GM18520 (cell line): Measurements from ENCODE around the gene ARMC8.

Experiments
- ATAC-seq: cut with Tn5 transposase; IDR thresholded peaks from one replicate; pipeline ENCODE4 v1.9.1; 2021; ENCODE audit not compliant: unreplicated experiment

The ARMC8 gene

GRCh38 chr3:138199851-138200250, 12.8 kb downstream of the ARMC8 start:
- no peak for ATAC-seq

GRCh38 chr3:138200424-138200823, 13.3 kb downstream of the ARMC8 start:
- no peak for ATAC-seq

DNA sequence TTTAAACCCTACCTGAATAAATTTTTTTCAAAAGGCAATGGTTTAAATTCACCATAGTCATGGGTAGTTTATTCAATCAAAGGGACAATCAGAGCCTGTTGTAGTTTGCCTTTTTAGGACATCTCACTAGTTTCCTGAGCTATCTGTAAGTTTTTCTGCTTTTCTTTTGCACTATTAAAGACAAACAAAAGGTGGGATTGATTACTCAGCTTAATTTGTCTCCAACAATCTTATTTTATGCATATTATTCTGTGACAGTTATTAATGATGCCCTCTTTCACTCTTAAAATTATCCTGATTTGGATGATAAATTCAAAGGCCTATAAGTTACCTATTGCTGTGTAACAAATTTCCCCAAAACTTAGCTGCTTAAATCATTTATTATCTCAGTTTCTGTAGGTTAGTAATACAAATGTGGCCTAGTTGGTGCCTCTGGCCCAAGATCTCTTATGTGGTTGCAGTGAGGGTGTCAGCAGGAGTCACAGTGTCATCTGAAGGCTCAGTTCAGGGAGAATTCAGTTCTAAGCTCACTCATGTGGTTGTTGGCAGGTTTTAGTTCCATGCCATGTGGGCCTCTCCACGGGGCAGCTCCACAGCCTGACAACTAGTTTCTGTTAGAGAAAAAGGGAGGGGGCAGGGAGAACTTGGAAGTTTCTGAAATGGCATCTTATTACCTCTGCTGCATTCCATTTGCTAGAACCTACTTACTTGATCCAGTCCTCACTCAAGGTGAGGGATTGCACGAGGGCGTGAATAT, 16.0 kb downstream of the ARMC8 start:
- no peak for ATAC-seq

- no peak for ATAC-seq
These were observed 16.8 kb downstream of the ARMC8 start for GRCh38 chr3:138203938-138204337.

GRCh38 chr3:138205527-138205926, 18.4 kb downstream of the ARMC8 start:
- ATAC-seq: no peak

GRCh38 chr3:138206196-138206595, 19.1 kb downstream of the ARMC8 start:
- ATAC-seq: no peak

DNA sequence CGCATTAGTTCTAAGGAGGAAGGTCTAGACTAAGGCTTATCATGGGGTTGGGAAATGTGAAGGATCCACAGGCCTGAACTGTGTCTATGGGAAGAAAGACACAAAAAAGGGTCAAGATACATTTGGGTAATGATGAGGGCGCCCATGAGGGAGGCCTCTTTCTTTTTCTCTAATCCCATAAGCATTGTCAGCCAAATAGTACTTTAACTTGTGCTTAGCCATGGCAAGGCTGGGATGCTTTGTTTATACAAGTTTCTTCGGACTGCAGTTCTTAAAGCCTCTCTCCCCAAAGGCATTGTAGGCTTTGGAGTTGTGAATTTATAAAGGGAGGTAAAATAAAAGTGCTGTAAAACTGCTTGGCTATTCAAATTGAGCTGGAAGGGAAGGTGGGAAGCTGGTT, 23.4 kb downstream of the ARMC8 start:
- no peak for ATAC-seq

DNA sequence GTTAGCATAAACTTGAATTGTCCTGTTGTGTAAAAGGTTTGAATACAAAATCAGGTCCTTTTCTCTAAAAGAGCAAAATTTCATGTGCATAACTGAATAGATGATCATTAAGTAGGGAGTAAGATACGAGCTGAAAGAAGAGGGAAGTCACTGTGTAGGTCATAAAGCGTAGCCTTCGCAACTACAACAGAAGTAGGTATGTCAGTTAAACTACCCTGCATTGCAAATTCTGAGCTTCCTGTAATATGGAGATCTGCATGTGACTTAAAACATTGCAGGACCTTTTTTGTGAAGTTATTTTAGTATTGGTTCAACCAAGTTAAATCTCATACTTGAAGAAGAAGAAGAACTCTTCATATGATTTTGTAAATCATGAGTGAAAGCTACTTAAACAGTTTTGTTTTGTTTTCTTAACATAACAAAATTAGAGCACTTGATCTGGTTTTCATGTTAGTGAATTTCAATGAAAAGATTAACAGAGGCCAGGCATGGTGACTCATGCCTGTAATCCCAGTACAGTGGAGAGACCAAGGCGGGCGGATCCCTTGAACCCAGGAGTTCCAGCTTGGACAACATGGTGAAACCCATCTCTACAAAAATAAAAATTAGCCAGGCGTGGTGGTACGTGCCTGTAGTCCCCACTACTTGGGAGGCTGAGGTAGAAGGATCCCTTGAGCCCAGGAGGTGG, 26.4 kb downstream of the ARMC8 start:
- ATAC-seq: no peak

- ATAC-seq: no peak
These were observed 32.2 kb downstream of the ARMC8 start for GRCh38 chr3:138219255-138219654.

GRCh38 chr3:138220242-138220641, 33.1 kb downstream of the ARMC8 start:
- ATAC-seq: no peak

GRCh38 chr3:138220788-138221187, 33.7 kb downstream of the ARMC8 start:
- no peak for ATAC-seq

GRCh38 chr3:138222131-138222941, 35.2 kb downstream of the ARMC8 start:
- no peak for ATAC-seq

DNA sequence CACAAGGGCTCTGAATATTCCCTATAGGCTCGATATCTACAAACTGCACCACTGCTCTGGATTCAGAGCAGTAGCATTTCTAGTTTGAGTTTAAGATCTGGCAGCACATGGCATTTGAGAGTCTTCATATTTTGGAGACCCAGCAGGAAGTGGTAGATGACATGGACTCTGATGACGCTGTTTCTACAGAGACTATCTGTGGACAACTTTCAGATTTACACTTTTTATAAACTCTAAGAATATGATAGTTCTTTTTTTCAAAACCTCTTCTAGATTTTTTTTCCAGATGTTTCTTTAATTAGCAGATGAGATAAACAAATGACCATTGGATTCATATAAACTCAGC, 35.8 kb downstream of the ARMC8 start:
- no peak for ATAC-seq

GRCh38 chr3:138227650-138228049, 40.5 kb downstream of the ARMC8 start:
- no peak for ATAC-seq

- no peak for ATAC-seq
These were observed 43.4 kb downstream of the ARMC8 start for GRCh38 chr3:138230525-138230924.

GRCh38 chr3:138232705-138233364, 45.7 kb downstream of the ARMC8 start:
- no peak for ATAC-seq

GRCh38 chr3:138234401-138235179, 47.5 kb downstream of the ARMC8 start:
- no peak for ATAC-seq

DNA sequence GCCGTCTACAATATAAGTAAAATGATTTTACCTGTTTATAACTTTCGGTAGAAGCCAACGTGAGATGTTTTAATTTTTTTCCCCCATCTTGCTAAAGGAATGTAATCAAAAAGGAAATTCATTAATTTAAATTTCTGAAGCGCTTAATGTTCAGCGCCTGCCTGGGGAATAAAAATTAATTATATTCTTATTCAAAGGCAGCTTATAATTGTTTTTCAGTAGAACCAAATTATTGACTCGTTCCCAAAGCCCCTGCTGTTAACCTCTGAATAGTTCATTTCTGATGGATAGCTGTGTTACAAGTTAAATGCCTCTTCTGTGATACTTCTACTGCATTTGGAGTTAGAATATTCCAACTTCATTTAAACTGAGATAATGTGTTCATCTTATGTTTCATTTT, 51.6 kb downstream of the ARMC8 start:
- no peak for ATAC-seq

- ATAC-seq: no peak
These were observed 54.0 kb downstream of the ARMC8 start for GRCh38 chr3:138241061-138241460.

- ATAC-seq: no peak
These were observed 54.6 kb downstream of the ARMC8 start for GRCh38 chr3:138241676-138242075.

GRCh38 chr3:138242466-138242865, 55.4 kb downstream of the ARMC8 start:
- no peak for ATAC-seq
